Measurements from ENCODE around the gene GOSR2.
"Not testable (repeated sequence)": the region's sequence is repeated elsewhere in the genome, so short reads cannot be mapped to it uniquely, and the experiment has no call there.

The GOSR2 gene

GRCh38 chr17:46984892-46985291 lies 61.9 kb downstream of the GOSR2 start:
- no peak overlapping the region for H3K9ac ChIP-seq (ENCODE audit: insufficient read length, low read depth)
- H3K36me3 ChIP-seq (ENCODE audit: insufficient read depth, insufficient read length, low read length): no peaks in the 10 kb centered on the region
- DNase-seq (ENCODE audit: low read depth, low spot score): no peak
- H3K4me1 ChIP-seq (ENCODE audit: insufficient read depth, insufficient read length): peaks cover 9% of the 10 kb centered on the region
- TF ChIP-seq ZNF274 (IDR thresholded peaks at IDR 0.05; ENCODE audit: low read depth, low read length) (no peak), YY1 (IDR thresholded peaks at IDR 0.05; ENCODE audit: insufficient read depth, insufficient read length) (no peak), SUZ12 (IDR thresholded peaks at IDR 0.05; ENCODE audit: extremely low read depth, insufficient read depth, insufficient read length) (no peak)
- H3K9me3 ChIP-seq (ENCODE audit: insufficient read depth, low read length): no peaks in the 10 kb centered on the region
- H3K27me3 ChIP-seq (ENCODE audit: insufficient read depth, insufficient read length): peaks cover 3% of the 10 kb centered on the region
- H3K4me3 ChIP-seq (ENCODE audit: insufficient read length, low read depth): no peak overlapping the region

GRCh38 chr17:46986366-46986765 lies 63.4 kb downstream of the GOSR2 start:
- Histone ChIP-seq H3K9me3 (ENCODE audit: insufficient read depth, low read length) (no peaks in the 10 kb centered on the region), H3K36me3 (ENCODE audit: insufficient read depth, insufficient read length, low read length) (no peaks in the 10 kb centered on the region), H3K27me3 (ENCODE audit: insufficient read depth, insufficient read length) (no peaks in the 10 kb centered on the region), H3K9ac (ENCODE audit: insufficient read length, low read depth) (no peak overlapping the region), H3K4me1 (ENCODE audit: insufficient read depth, insufficient read length) (peaks cover 4% of the 10 kb centered on the region), H3K4me3 (ENCODE audit: insufficient read length, low read depth) (no peak overlapping the region)
- DNase-seq (ENCODE audit: low read depth, low spot score): no peak
- no peak for TF ChIP-seq SUZ12 (IDR thresholded peaks at IDR 0.05; ENCODE audit: extremely low read depth, insufficient read depth, insufficient read length)
- no peak for TF ChIP-seq ZNF274 (IDR thresholded peaks at IDR 0.05; ENCODE audit: low read depth, low read length)
- no peak for TF ChIP-seq YY1 (IDR thresholded peaks at IDR 0.05; ENCODE audit: insufficient read depth, insufficient read length)

- not testable (repeated sequence) for H3K4me3 ChIP-seq (ENCODE audit: insufficient read length, low read depth); H3K27me3 ChIP-seq (ENCODE audit: insufficient read depth, insufficient read length); H3K36me3 ChIP-seq (ENCODE audit: insufficient read depth, insufficient read length, low read length); H3K4me1 ChIP-seq (ENCODE audit: insufficient read depth, insufficient read length); H3K9me3 ChIP-seq (ENCODE audit: insufficient read depth, low read length); H3K9ac ChIP-seq (ENCODE audit: insufficient read length, low read depth); DNase-seq (ENCODE audit: low read depth, low spot score)
These were observed 65.0 kb downstream of the GOSR2 start for GRCh38 chr17:46987927-46988326.

- peaks cover 2% of the 10 kb centered on the region for H3K4me1 ChIP-seq (ENCODE audit: insufficient read depth, insufficient read length)
- H3K36me3 ChIP-seq (ENCODE audit: insufficient read depth, insufficient read length, low read length): no peaks in the 10 kb centered on the region
- no peak overlapping the region for H3K4me3 ChIP-seq (ENCODE audit: insufficient read length, low read depth)
- H3K27me3 ChIP-seq (ENCODE audit: insufficient read depth, insufficient read length): no peaks in the 10 kb centered on the region
- no peak for DNase-seq (ENCODE audit: low read depth, low spot score)
- TF ChIP-seq SUZ12 (IDR thresholded peaks at IDR 0.05; ENCODE audit: extremely low read depth, insufficient read depth, insufficient read length) (no peak), YY1 (IDR thresholded peaks at IDR 0.05; ENCODE audit: insufficient read depth, insufficient read length) (no peak), ZNF274 (IDR thresholded peaks at IDR 0.05; ENCODE audit: low read depth, low read length) (no peak)
- no peak overlapping the region for H3K9ac ChIP-seq (ENCODE audit: insufficient read length, low read depth)
- no peaks in the 10 kb centered on the region for H3K9me3 ChIP-seq (ENCODE audit: insufficient read depth, low read length)
These were observed 66.9 kb downstream of the GOSR2 start for GRCh38 chr17:46989637-46990431.

- no peaks in the 10 kb centered on the region for H3K9me3 ChIP-seq (ENCODE audit: insufficient read depth, low read length)
- no peak for TF ChIP-seq SUZ12 (IDR thresholded peaks at IDR 0.05; ENCODE audit: extremely low read depth, insufficient read depth, insufficient read length)
- TF ChIP-seq YY1 (IDR thresholded peaks at IDR 0.05; ENCODE audit: insufficient read depth, insufficient read length): no peak
- TF ChIP-seq ZNF274 (IDR thresholded peaks at IDR 0.05; ENCODE audit: low read depth, low read length): no peak
- no peaks in the 10 kb centered on the region for H3K27me3 ChIP-seq (ENCODE audit: insufficient read depth, insufficient read length)
- H3K4me1 ChIP-seq (ENCODE audit: insufficient read depth, insufficient read length): peaks cover 2% of the 10 kb centered on the region
- H3K4me3 ChIP-seq (ENCODE audit: insufficient read length, low read depth): no peak overlapping the region
- DNase-seq (ENCODE audit: low read depth, low spot score): no peak
- no peak overlapping the region for H3K9ac ChIP-seq (ENCODE audit: insufficient read length, low read depth)
- H3K36me3 ChIP-seq (ENCODE audit: insufficient read depth, insufficient read length, low read length): no peaks in the 10 kb centered on the region
These were observed 68.7 kb downstream of the GOSR2 start for GRCh38 chr17:46991617-46992016.
